Smooth muscle cell (in vitro differentiated cells): ENCODE measurements around the gene PRKCD. TPM values are rescaled to one million over a fixed set of nuclear protein-coding genes. Genes with fewer than 3 reads are reported as not detected.
"Not testable (repeated sequence)": the region's sequence is repeated elsewhere in the genome, so short reads cannot be mapped to it uniquely, and the experiment has no call there.

Source experiments
- DNase-seq: peaks from one replicate; lab custom pipeline; 2025; ENCODE audit not compliant: unreplicated experiment; lab: John Stamatoyannopoulos, UW
- H2AFZ ChIP-seq: fragments of 200-600 bp; sonication (generic); 2 replicates; pipeline ENCODE4 v1.6.0; 2016; ENCODE audit warnings: antibody characterized with exemption, low read depth, mild to moderate bottlenecking
- H3F3A ChIP-seq: fragments of 200-600 bp; sonication (generic); 2 replicates; pipeline ENCODE4 v1.6.0; 2017; ENCODE audit warnings: antibody characterized with exemption, low read depth
- H3K27ac ChIP-seq: fragments of 200-600 bp; sonication (generic); 2 replicates; pipeline ENCODE4 v1.5.1; 2016; ENCODE audit warnings: low read depth, mild to moderate bottlenecking
- H3K27me3 ChIP-seq: fragments of 200-600 bp; sonication (generic); 2 replicates; pipeline ENCODE4 v1.6.1; 2016; ENCODE audit warnings: low read depth, mild to moderate bottlenecking
- H3K36me3 ChIP-seq: fragments of 200-600 bp; sonication (generic); 2 replicates; pipeline ENCODE4 v1.5.1; 2016; ENCODE audit warnings: low read depth
- H3K4me1 ChIP-seq: fragments of 200-600 bp; sonication (generic); 2 replicates; pipeline ENCODE4 v1.5.1; 2016; ENCODE audit warnings: low read depth
- H3K4me2 ChIP-seq: fragments of 200-600 bp; sonication (generic); 2 replicates; pipeline ENCODE4 v1.6.0; 2016; ENCODE audit warnings: mild to moderate bottlenecking
- H3K4me3 ChIP-seq: fragments of 200-600 bp; sonication (generic); 2 replicates; pipeline ENCODE4 v1.5.1; 2016; ENCODE audit warnings: mild to moderate bottlenecking
- H3K79me2 ChIP-seq: fragments of 200-600 bp; sonication (generic); 2 replicates; pipeline ENCODE4 v1.6.0; 2016; ENCODE audit warnings: low read depth, mild to moderate bottlenecking
- H3K9ac ChIP-seq: fragments of 200-600 bp; sonication (generic); 2 replicates; pipeline ENCODE4 v1.6.0; 2016; ENCODE audit warnings: low read depth
- H3K9me3 ChIP-seq: fragments of 200-600 bp; sonication (generic); replicated peaks from 2 replicates; pipeline ENCODE4 v1.5.1; 2016; ENCODE audit warnings: low read depth
- H4K20me1 ChIP-seq: fragments of 200-600 bp; sonication (generic); 2 replicates; pipeline ENCODE4 v1.6.0; 2016; ENCODE audit warnings: low read depth
- CTCF ChIP-seq: fragments of 200-600 bp; sonication (generic); IDR thresholded peaks from 2 replicates; pipeline ENCODE4 v1.5.1; 2017; ENCODE audit warnings: borderline replicate concordance, mild to moderate bottlenecking, antibody characterized with exemption; ENCODE audit not compliant: insufficient read depth, poor library complexity, severe bottlenecking
- WGBS: methylation state at CpG from one replicate; pipeline ENCODE4 v1.1.7; 2016; ENCODE audit warnings: low lambda C conversion rate; 5-methylcytosine and 5-hydroxymethylcytosine counted together
- polyA plus RNA-seq: library from polyadenylated mRNA; unstranded; fragments of >200 nt; fragmentation: Nextera tagmentation; extraction: Ambion mirVana; gene quantifications from 2 replicates; pipeline ENCODE4 v1.2.1, GENCODE V29; 2016
- total RNA-seq: library from RNA; depleted of rRNA; stranded (reverse); fragments of >200 nt; gene quantifications from 2 replicates; pipeline ENCODE4 v1.2.3, GENCODE V29; 2014

The PRKCD gene
- total and polyA plus RNA-seq, 2 experiments from 2014 or later, result 6.1 to 22.5 TPM

GRCh38 chr3:53149006-53149690 lies 11.9 kb upstream of the PRKCD start:
- 93% methylated on average over 13 of the region's 13 CpGs for WGBS
- Histone ChIP-seq H3K27ac (no peak overlapping the region), H3K4me1 (no peaks in the 10 kb centered on the region), H2AFZ (no peak overlapping the region), H3K9me3 (no peaks in the 10 kb centered on the region), H4K20me1 (no peaks in the 10 kb centered on the region), H3K4me3 (no peak overlapping the region), H3K79me2 (no peaks in the 10 kb centered on the region), H3K36me3 (no peaks in the 10 kb centered on the region), H3F3A (no peaks in the 10 kb centered on the region), H3K9ac (no peak overlapping the region), H3K27me3 (no peaks in the 10 kb centered on the region), H3K4me2 (no peak overlapping the region)
- no peak for TF ChIP-seq CTCF
- no peak for DNase-seq

GRCh38 chr3:53149699-53150098 lies 11.3 kb upstream of the PRKCD start:
- H3K4me2 ChIP-seq, result no peak overlapping the region
- TF ChIP-seq CTCF, result no peak
- H3F3A ChIP-seq, result no peaks in the 10 kb centered on the region
- H3K27ac ChIP-seq, result no peak overlapping the region
- H3K36me3 ChIP-seq, result no peaks in the 10 kb centered on the region
- 96% methylated on average over 4 of the region's 4 CpGs for WGBS
- H4K20me1 ChIP-seq, result no peaks in the 10 kb centered on the region
- no peak overlapping the region for H2AFZ ChIP-seq
- no peaks in the 10 kb centered on the region for H3K79me2 ChIP-seq
- no peak overlapping the region for H3K9ac ChIP-seq
- no peaks in the 10 kb centered on the region for H3K4me1 ChIP-seq
- no peak overlapping the region for H3K4me3 ChIP-seq
- no peaks in the 10 kb centered on the region for H3K9me3 ChIP-seq
- no peaks in the 10 kb centered on the region for H3K27me3 ChIP-seq
- no peak for DNase-seq

- Histone ChIP-seq H3K27me3 (peaks cover 5% of the 10 kb centered on the region), H3K27ac (no peak overlapping the region), H3K9me3 (no peaks in the 10 kb centered on the region), H4K20me1 (no peaks in the 10 kb centered on the region), H3K9ac (no peak overlapping the region), H3K4me1 (no peaks in the 10 kb centered on the region), H2AFZ (no peak overlapping the region), H3K4me2 (no peak overlapping the region), H3F3A (no peaks in the 10 kb centered on the region), H3K79me2 (no peaks in the 10 kb centered on the region), H3K4me3 (no peak overlapping the region), H3K36me3 (no peaks in the 10 kb centered on the region)
- TF ChIP-seq CTCF, result no peak
- DNase-seq, result no peak
- 90% methylated on average over 7 of the region's 7 CpGs for whole genome bisulfite sequencing
Measured at GRCh38 chr3:53150247-53151085, 10.5 kb upstream of the PRKCD start.

- H3K36me3 ChIP-seq, H3K27me3 ChIP-seq, H3K4me2 ChIP-seq, H4K20me1 ChIP-seq, H3K79me2 ChIP-seq, H3K9me3 ChIP-seq, H2AFZ ChIP-seq, H3F3A ChIP-seq, H3K4me1 ChIP-seq, H3K4me3 ChIP-seq, H3K27ac ChIP-seq, DNase-seq, H3K9ac ChIP-seq: not testable (repeated sequence)
- 92% methylated on average over 9 of the region's 9 CpGs for WGBS
Measured at GRCh38 chr3:53151086-53151438, 9.9 kb upstream of the PRKCD start.
